ENCODE measurements around the gene XAGE5.

Gene XAGE5

DNA sequence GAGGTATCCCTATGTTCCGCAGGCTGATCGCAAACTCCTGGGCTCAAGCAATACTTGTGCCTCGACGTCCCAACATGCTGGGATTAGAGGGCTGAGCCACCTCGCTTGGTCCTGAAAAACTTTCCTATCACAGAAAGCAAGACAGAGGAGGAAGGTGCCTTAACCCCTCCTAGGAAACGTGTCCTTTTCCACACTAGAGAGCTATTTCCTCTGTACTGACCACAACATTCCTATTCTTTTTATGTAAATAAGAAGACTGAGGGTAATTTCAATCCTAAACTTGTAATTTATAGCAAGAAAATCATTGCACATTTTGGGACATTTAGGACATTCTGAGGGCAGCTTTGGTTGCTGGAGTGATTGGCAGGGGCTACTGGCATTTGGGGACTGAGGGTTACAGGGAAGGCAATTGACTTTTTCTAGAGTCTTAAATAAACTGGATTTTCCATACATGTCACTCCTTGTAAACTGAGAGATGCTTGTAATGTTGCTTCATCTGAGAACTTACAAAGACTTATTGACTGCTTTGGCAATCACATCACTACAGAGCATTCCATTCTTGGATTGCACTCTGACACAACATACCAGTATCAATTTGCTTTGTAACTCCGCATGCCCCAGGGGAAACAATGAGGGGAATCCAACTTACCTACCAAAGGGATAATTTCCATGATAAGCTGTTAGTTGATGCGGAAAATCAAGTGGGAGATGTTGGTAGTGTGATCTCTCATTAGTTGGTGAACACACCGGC lies 41.2 kb downstream of the XAGE5 start:
- TF ChIP-seq, protein P1, sequence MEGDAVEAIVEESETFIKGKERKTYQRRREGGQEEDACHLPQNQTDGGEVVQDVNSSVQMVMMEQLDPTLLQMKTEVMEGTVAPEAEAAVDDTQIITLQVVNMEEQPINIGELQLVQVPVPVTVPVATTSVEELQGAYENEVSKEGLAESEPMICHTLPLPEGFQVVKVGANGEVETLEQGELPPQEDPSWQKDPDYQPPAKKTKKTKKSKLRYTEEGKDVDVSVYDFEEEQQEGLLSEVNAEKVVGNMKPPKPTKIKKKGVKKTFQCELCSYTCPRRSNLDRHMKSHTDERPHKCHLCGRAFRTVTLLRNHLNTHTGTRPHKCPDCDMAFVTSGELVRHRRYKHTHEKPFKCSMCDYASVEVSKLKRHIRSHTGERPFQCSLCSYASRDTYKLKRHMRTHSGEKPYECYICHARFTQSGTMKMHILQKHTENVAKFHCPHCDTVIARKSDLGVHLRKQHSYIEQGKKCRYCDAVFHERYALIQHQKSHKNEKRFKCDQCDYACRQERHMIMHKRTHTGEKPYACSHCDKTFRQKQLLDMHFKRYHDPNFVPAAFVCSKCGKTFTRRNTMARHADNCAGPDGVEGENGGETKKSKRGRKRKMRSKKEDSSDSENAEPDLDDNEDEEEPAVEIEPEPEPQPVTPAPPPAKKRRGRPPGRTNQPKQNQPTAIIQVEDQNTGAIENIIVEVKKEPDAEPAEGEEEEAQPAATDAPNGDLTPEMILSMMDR (IDR thresholded peaks at IDR 0.05), result no peak

DNA sequence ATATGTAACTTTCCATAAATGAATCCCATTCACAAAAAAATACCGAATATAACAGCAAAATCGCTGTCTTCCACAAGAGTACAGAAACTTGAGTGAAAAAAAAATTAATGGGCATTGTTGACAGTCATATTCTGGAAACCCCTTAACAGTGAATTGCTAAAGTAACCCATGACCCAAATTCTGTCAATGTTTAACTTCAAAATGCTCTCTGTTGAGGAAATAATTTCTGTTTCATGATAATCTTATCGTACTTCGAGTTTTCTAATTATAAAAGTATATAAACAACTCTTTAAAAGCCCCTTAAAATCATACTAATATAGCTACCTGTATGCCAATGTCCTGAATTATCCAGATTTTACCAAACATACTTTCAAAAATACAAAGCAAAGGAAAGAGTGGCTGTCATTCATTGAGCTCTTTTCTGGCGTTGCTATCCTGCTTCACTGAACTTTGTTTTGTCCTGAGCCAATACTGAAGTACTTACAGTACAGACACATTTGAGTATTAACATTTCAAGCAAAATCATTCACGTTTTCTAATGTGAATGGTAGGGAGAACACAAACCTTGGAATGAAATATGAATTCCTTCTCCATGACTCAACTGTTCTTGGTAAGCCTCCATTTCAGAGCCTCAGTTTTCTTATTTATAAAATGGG lies 54.4 kb downstream of the XAGE5 start:
- TF ChIP-seq, protein P1 (IDR thresholded peaks at IDR 0.05), result no peak

Measured in LNCAP (cell line).